SK-N-SH (cell line): ENCODE results near the gene PLAU. TPM values are rescaled to one million over a fixed set of nuclear protein-coding genes. Genes with fewer than 3 reads are reported as not detected.

Source experiments
- CTCF ChIA-PET: fragments of 300-600, 350-600 bp; formaldehyde crosslinking; extraction: SDS; loops from one replicate; lab custom pipeline; 2021; lab: Yijun Ruan, JAX
- POLR2A ChIA-PET: fragments of 350-600 bp; sonication (Branson Sonifier 250); formaldehyde crosslinking; extraction: SDS; loops from one replicate; lab custom pipeline; 2020; ENCODE audit warnings: antibody characterized with exemption, inconsistent platforms; lab: Yijun Ruan, JAX
- DNase-seq: peaks from one replicate; pipeline ENCODE4 v3.0.0; 2012
- H2AFZ ChIP-seq: fragments of 200-600 bp; sonication (generic); 2 replicates; pipeline ENCODE4 v1.8.1; 2016; ENCODE audit warnings: antibody characterized with exemption, mild to moderate bottlenecking, low read depth
- H3F3A ChIP-seq: fragments of 200-600 bp; sonication (generic); replicated peaks from 2 replicates; pipeline ENCODE3; 2016; ENCODE audit warnings: antibody characterized with exemption, mild to moderate bottlenecking; ENCODE audit not compliant: insufficient read depth
- H3K27ac ChIP-seq, 2 experiments: fragments of 200-500 bp in 1 of 2; fragments of 200-600 bp in 1 of 2; sonication (Bioruptor generic) in 1 of 2; sonication (generic), shearing (Covaris generic) in 1 of 2; 2 replicates each; pipeline versions ENCODE4 v1.5.1 to v1.6.1; 2014 to 2016; ENCODE audit warnings: low read depth in 2 of 2, inconsistent platforms in 1 of 2, low read length in 1 of 2, mild to moderate bottlenecking in 1 of 2, mixed read lengths in 1 of 2
- H3K27me3 ChIP-seq: fragments of 200-600 bp; sonication (generic), shearing (Covaris generic); 2 replicates; pipeline ENCODE4 v1.6.1; 2016; ENCODE audit warnings: mixed run types; ENCODE audit not compliant: insufficient read depth
- H3K36me3 ChIP-seq, 2 experiments: fragments of 200-500 bp in 1 of 2; fragments of 200-600 bp in 1 of 2; sonication (Bioruptor generic) in 1 of 2; sonication (generic) in 1 of 2; replicated peaks in 1 of 2; 2 replicates each; pipeline versions ENCODE3 to v1.5.1; 2014 to 2016; ENCODE audit warnings: low read length in 1 of 2, mild to moderate bottlenecking in 1 of 2; ENCODE audit not compliant: insufficient read depth in 2 of 2, control insufficient read depth in 1 of 2
- H3K4me1 ChIP-seq, 2 experiments: fragments of 200-500 bp in 1 of 2; fragments of 200-600 bp in 1 of 2; sonication (Bioruptor generic) in 1 of 2; sonication (generic), shearing (Covaris generic) in 1 of 2; 2 replicates each; pipeline versions ENCODE4 v1.5.1 to v1.6.1; 2014 to 2016; ENCODE audit warnings: low read depth in 1 of 2, low read length in 1 of 2, mixed run types in 1 of 2; ENCODE audit not compliant: insufficient read depth in 2 of 2, control insufficient read depth in 1 of 2
- H3K4me2 ChIP-seq: fragments of 200-600 bp; sonication (generic), shearing (Covaris generic); 2 replicates; pipeline ENCODE4 v1.6.1; 2017; ENCODE audit warnings: mixed run types
- H3K4me3 ChIP-seq, 2 experiments: fragments of 200-500 bp in 1 of 2; fragments of 200-600 bp in 1 of 2; sonication (Bioruptor generic) in 1 of 2; sonication (generic), shearing (Covaris generic) in 1 of 2; 2 replicates each; pipeline versions ENCODE4 v1.5.1 to v1.8.1; 2014 to 2016; ENCODE audit warnings: low read depth in 2 of 2, inconsistent platforms in 1 of 2, low read length in 1 of 2, mild to moderate bottlenecking in 1 of 2, mixed read lengths in 1 of 2, moderate library complexity in 1 of 2
- H3K79me2 ChIP-seq: fragments of 200-600 bp; sonication (generic); 2 replicates; pipeline ENCODE4 v1.8.1; 2017; ENCODE audit warnings: mild to moderate bottlenecking; ENCODE audit not compliant: insufficient read depth
- H3K9ac ChIP-seq: fragments of 200-600 bp; sonication (generic); 2 replicates; pipeline ENCODE4 v1.6.1; 2017; ENCODE audit warnings: mixed run types
- H3K9me2 ChIP-seq: fragments of 200-600 bp; sonication (generic); 2 replicates; pipeline ENCODE4 v1.6.1; 2017; ENCODE audit warnings: mixed run types
- H3K9me3 ChIP-seq: fragments of 200-600 bp; sonication (generic); 2 replicates; pipeline ENCODE4 v1.6.1; 2017; ENCODE audit warnings: mixed run types, mild to moderate bottlenecking, moderate library complexity
- H4K20me1 ChIP-seq: fragments of 200-600 bp; sonication (generic); 2 replicates; pipeline ENCODE4 v1.6.1; 2017; ENCODE audit warnings: mild to moderate bottlenecking, mixed run types; ENCODE audit not compliant: insufficient read depth
- CHD2 ChIP-seq: fragments of 150-350 bp; IDR thresholded peaks from 2 replicates; pipeline ENCODE4 v1.6.1; 2018; ENCODE audit warnings: low read length; ENCODE audit not compliant: partially characterized antibody
- CTCF ChIP-seq: fragments of 200-600 bp; sonication (generic); IDR thresholded peaks from 2 replicates; pipeline ENCODE4 v1.6.1; 2017; ENCODE audit warnings: antibody characterized with exemption, mild to moderate bottlenecking, moderate library complexity
- ELF1 ChIP-seq: IDR thresholded peaks from 2 replicates; pipeline ENCODE4 v1.4.0; 2012
- EP300 ChIP-seq, 2 experiments: IDR thresholded peaks; 2 replicates each; pipeline versions ENCODE4 v1.4.0 to v1.6.1; 2012; ENCODE audit warnings: borderline replicate concordance in 1 of 2, low read depth in 1 of 2, low read length in 1 of 2
- FOSL2 ChIP-seq: IDR thresholded peaks from 2 replicates; pipeline ENCODE4 v1.4.0; 2012; ENCODE audit warnings: low read depth, mild to moderate bottlenecking, moderate library complexity, borderline replicate concordance
- FOXJ3 ChIP-seq: sonication (generic); formaldehyde crosslinking; IDR thresholded peaks from 2 replicates; pipeline ENCODE4 v1.5.1; 2020; ENCODE audit warnings: mild to moderate bottlenecking, missing genetic modification reagents
- GABPA ChIP-seq: IDR thresholded peaks from 2 replicates; pipeline ENCODE4 v1.4.0; 2012; ENCODE audit warnings: low read depth, mild to moderate bottlenecking
- GATA2 ChIP-seq: sonication (generic); formaldehyde crosslinking; IDR thresholded peaks from 2 replicates; pipeline ENCODE4 v1.5.0; 2020; ENCODE audit warnings: mild to moderate bottlenecking, missing genetic modification reagents
- IRF3 ChIP-seq: fragments of 150-350 bp; IDR thresholded peaks from 2 replicates; pipeline ENCODE4 v1.6.1; 2016; ENCODE audit warnings: mild to moderate bottlenecking, low read depth, low read length
- JUND ChIP-seq: IDR thresholded peaks from 2 replicates; pipeline ENCODE4 v1.4.0; 2012
- NRF1 ChIP-seq: IDR thresholded peaks from 2 replicates; pipeline ENCODE4 v1.6.1; 2012; ENCODE audit warnings: low read depth, mild to moderate bottlenecking, low read length
- PBX3 ChIP-seq: IDR thresholded peaks from 2 replicates; pipeline ENCODE4; 2012
- POLR2AphosphoS5 ChIP-seq: IDR thresholded peaks from 2 replicates; pipeline ENCODE4 v1.6.1; 2012; ENCODE audit warnings: low read depth, low read length
- RAD21 ChIP-seq: IDR thresholded peaks from 2 replicates; pipeline ENCODE4 v1.6.1; 2012; ENCODE audit warnings: mild to moderate bottlenecking, low read length
- RCOR1 ChIP-seq: fragments of 150-350 bp; IDR thresholded peaks from 2 replicates; pipeline ENCODE4 v1.6.1; 2017; ENCODE audit warnings: antibody characterized with exemption, low read length
- RXRA ChIP-seq: IDR thresholded peaks from 2 replicates; pipeline ENCODE4 v1.4.0; 2012; ENCODE audit warnings: low read depth, mild to moderate bottlenecking, borderline replicate concordance
- SIN3A ChIP-seq: IDR thresholded peaks from 2 replicates; pipeline ENCODE4 v1.6.1; 2012; ENCODE audit warnings: low read depth, mild to moderate bottlenecking, low read length, moderate library complexity, borderline replicate concordance
- TCF12 ChIP-seq: IDR thresholded peaks from 2 replicates; pipeline ENCODE4 v1.4.0; 2012
- TEAD4 ChIP-seq: IDR thresholded peaks from 2 replicates; pipeline ENCODE4 v1.4.0; 2012; ENCODE audit warnings: mild to moderate bottlenecking, borderline replicate concordance; ENCODE audit not compliant: insufficient read depth
- USF1 ChIP-seq: IDR thresholded peaks from 2 replicates; pipeline ENCODE4 v1.4.0; 2012; ENCODE audit warnings: low read depth, borderline replicate concordance
- WGBS: methylation state at CpG from one replicate; pipeline ENCODE4 v1.1.6; 2017; ENCODE audit warnings: low lambda C conversion rate; 5-methylcytosine and 5-hydroxymethylcytosine counted together
- polyA plus RNA-seq, 3 experiments: library from polyadenylated mRNA; depleted of rRNA; stranded (reverse); fragments of >200 nt; gene quantifications; 2 replicates each; pipeline ENCODE4 v1.2.3, GENCODE V29; 2012

PLAU gene
- polyA plus RNA-seq, 1 of the 3 experiments (the other 2 are of a cell fraction) = 200 TPM

- TF ChIP-seq CTCF (no peak), CHD2 (no peak), USF1 (no peak), GABPA (no peak), FOXJ3 (CRISPR knock-in tag) (no peak), GATA2 (CRISPR knock-in tag) (no peak), POLR2AphosphoS5 (no peak)
- TF ChIP-seq, all 33 proteins: peak for 0
Observed at GRCh38 chr10:73922007-73922863, 11.3 kb downstream of the PLAU start (continued).

GRCh38 chr10:73922864-73923133, 11.9 kb downstream of the PLAU start:
- no peaks in the 10 kb centered on the region for H3K36me3 ChIP-seq
- H3K79me2 ChIP-seq = no peaks in the 10 kb centered on the region
- no peaks in the 10 kb centered on the region for H3K27me3 ChIP-seq
- H3K4me3 ChIP-seq = no peak overlapping the region
- H2AFZ ChIP-seq = no peak overlapping the region
- no peak for DNase-seq
- TF ChIP-seq FOSL2 = no peak
- no peak for TF ChIP-seq TCF12
- no peak for TF ChIP-seq JUND
- no peak for TF ChIP-seq NRF1
- TF ChIP-seq USF1 = no peak
- no peak for TF ChIP-seq EP300 (IDR thresholded peaks at IDR 0.05; ENCODE audit: borderline replicate concordance in 1 of 2, low read depth in 1 of 2, low read length in 1 of 2)
- no peak for TF ChIP-seq GATA2 (CRISPR knock-in tag)
- no peak for TF ChIP-seq GABPA
- TF ChIP-seq PBX3 = no peak
- no peak for TF ChIP-seq RAD21
- TF ChIP-seq IRF3 = no peak
- TF ChIP-seq RCOR1 = no peak
- no peak for TF ChIP-seq SIN3A
- TF ChIP-seq CTCF = no peak
- TF ChIP-seq TEAD4 = no peak
- no peak for TF ChIP-seq RXRA
- TF ChIP-seq ELF1 = no peak
- no peaks in the 10 kb centered on the region for H4K20me1 ChIP-seq
- no peak overlapping the region for H3K9ac ChIP-seq
- H3K9me2 ChIP-seq = no peaks in the 10 kb centered on the region
- peaks cover 4 to 10% of the 10 kb centered on the region in 2 experiments; a peak in 1 of 4 replicates for H3K4me1 ChIP-seq
- no peak overlapping the region for H3K27ac ChIP-seq
- CTCF ChIA-PET = interaction anchor here (0.9 to 1.2 kb wide), 2 partner anchors 18 to 159 kb away, joined by 3 read pairs; no protein-coding TSS in a partner anchor
- 64% methylated on average over 2 of the region's 2 CpGs for WGBS
- H3K9me3 ChIP-seq = no peaks in the 10 kb centered on the region
- POLR2A ChIA-PET = no interaction called here
- peaks cover 7% of the 10 kb centered on the region for H3F3A ChIP-seq
- H3K4me2 ChIP-seq = no peak overlapping the region
